ENCODE measurements around the gene PLA2G1B.
"Not testable (repeated sequence)": the region's sequence is repeated elsewhere in the genome, so short reads cannot be mapped to it uniquely, and the experiment has no call there.

The PLA2G1B gene

GRCh38 chr12:120359128-120359527 lies 31.5 kb upstream of the PLA2G1B start:
- in situ Hi-C loops (cut with MboI; ENCODE audit: low sequenced_read_pairs): no loop called here

- in situ Hi-C loops (cut with MboI; ENCODE audit: low sequenced_read_pairs): no loop called here
Measured at GRCh38 chr12:120358412-120359100, 31.0 kb upstream of the PLA2G1B start.

- in situ Hi-C loops (cut with MboI; ENCODE audit: low sequenced_read_pairs): no loop called here
Measured at GRCh38 chr12:120357104-120357503, 29.5 kb upstream of the PLA2G1B start.

- in situ Hi-C loops (cut with MboI; ENCODE audit: low sequenced_read_pairs): no loop called here
Measured at GRCh38 chr12:120356567-120357030, 29.0 kb upstream of the PLA2G1B start.

GRCh38 chr12:120353556-120354317 lies 26.2 kb upstream of the PLA2G1B start:
- in situ Hi-C loops (cut with MboI; ENCODE audit: low sequenced_read_pairs): no loop called here

GRCh38 chr12:120353136-120353535 lies 25.6 kb upstream of the PLA2G1B start:
- in situ Hi-C loops (cut with MboI; ENCODE audit: low sequenced_read_pairs): no loop called here

GRCh38 chr12:120352117-120352516 lies 24.5 kb upstream of the PLA2G1B start:
- in situ Hi-C loops (cut with MboI; ENCODE audit: low sequenced_read_pairs): no loop called here

- in situ Hi-C loops (cut with MboI; ENCODE audit: low sequenced_read_pairs): no loop called here
Measured at GRCh38 chr12:120350576-120351350, 23.2 kb upstream of the PLA2G1B start.

- in situ Hi-C loops (cut with MboI; ENCODE audit: low sequenced_read_pairs): no loop called here
Measured at GRCh38 chr12:120347766-120348165, 20.2 kb upstream of the PLA2G1B start.

- in situ Hi-C loops (cut with MboI; ENCODE audit: low sequenced_read_pairs): no loop called here
Measured at GRCh38 chr12:120346681-120347080, 19.1 kb upstream of the PLA2G1B start.

- in situ Hi-C loops (cut with MboI; ENCODE audit: low sequenced_read_pairs): no loop called here
Measured at GRCh38 chr12:120346031-120346430, 18.5 kb upstream of the PLA2G1B start.

- in situ Hi-C loops (cut with MboI; ENCODE audit: low sequenced_read_pairs): no loop called here
Measured at GRCh38 chr12:120343692-120344091, 16.1 kb upstream of the PLA2G1B start.

- in situ Hi-C loops (cut with MboI; ENCODE audit: low sequenced_read_pairs): no loop called here
Measured at GRCh38 chr12:120343039-120343537, 15.5 kb upstream of the PLA2G1B start.

- in situ Hi-C loops (cut with MboI; ENCODE audit: low sequenced_read_pairs): no loop called here
Measured at GRCh38 chr12:120342175-120343038, 14.8 kb upstream of the PLA2G1B start.

- in situ Hi-C loops (cut with MboI; ENCODE audit: low sequenced_read_pairs): no loop called here
Measured at GRCh38 chr12:120339256-120339655, 11.7 kb upstream of the PLA2G1B start.

GRCh38 chr12:120337730-120338129 lies 10.2 kb upstream of the PLA2G1B start:
- in situ Hi-C loops (cut with MboI; ENCODE audit: low sequenced_read_pairs): no loop called here

- in situ Hi-C loops (cut with MboI; ENCODE audit: low sequenced_read_pairs): not testable (repeated sequence)
Measured at GRCh38 chr12:120336392-120336791, 8.8 kb upstream of the PLA2G1B start.

- in situ Hi-C loops (cut with MboI; ENCODE audit: low sequenced_read_pairs): not testable (repeated sequence)
Measured at GRCh38 chr12:120335447-120335846, 7.9 kb upstream of the PLA2G1B start.

GRCh38 chr12:120332523-120332922 lies 4.9 kb upstream of the PLA2G1B start:
- in situ Hi-C loops (cut with MboI; ENCODE audit: low sequenced_read_pairs): no loop called here

GRCh38 chr12:120332041-120332440 lies 4.5 kb upstream of the PLA2G1B start:
- in situ Hi-C loops (cut with MboI; ENCODE audit: low sequenced_read_pairs): no loop called here

Measured in HL-60/S4 treated with retinoic acid at 250 ng/mL for 4 days and 3 days (cell line).